Measurements from ENCODE around the gene EN1. TPM values are rescaled to one million over a fixed set of nuclear protein-coding genes. Genes with fewer than 3 reads are reported as not detected.

The EN1 gene
- total and polyA plus RNA-seq, 2 of the 13 experiments (the other 11 are each of a cell fraction or from before 2014, with no cell fraction given) = not detected

GRCh38 chr2:118864207-118864606, 16.8 kb upstream of the EN1 start:
- Histone ChIP-seq H3K9me3 (ENCODE audit: low read length) (no peaks in the 10 kb centered on the region), H3K4me2 (ENCODE audit: low read depth, low read length) (no peak overlapping the region), H3K79me2 (ENCODE audit: insufficient read depth, low read length) (no peaks in the 10 kb centered on the region), H4K20me1 (ENCODE audit: insufficient read depth, low read length) (no peaks in the 10 kb centered on the region), H3K4me3 (replicated peaks in 1 of 3; ENCODE audit: insufficient read depth in 1 of 3, low read depth in 2 of 3, low read length in 3 of 3) (no peak overlapping the region), H3K36me3 (replicated peaks in 1 of 2; ENCODE audit: control insufficient read depth in 1 of 2, insufficient read depth in 2 of 2, low read length in 2 of 2) (no peaks in the 10 kb centered on the region), H3K9ac (ENCODE audit: insufficient read depth, low read depth, low read length) (no peak overlapping the region), H3K4me1 (ENCODE audit: insufficient read depth, low read length) (no peaks in the 10 kb centered on the region), H2AFZ (ENCODE audit: low read length) (no peak overlapping the region), H3K27me3 (ENCODE audit: control insufficient read depth in 1 of 2, insufficient read depth in 2 of 2, low read length in 2 of 2) (peaks cover 4 to 41% of the 10 kb centered on the region in 2 experiments; a peak in 3 of 5 replicates), H3K27ac (ENCODE audit: extremely low read length, insufficient read depth, low read length) (no peak overlapping the region)
- ATAC-seq (no peak), FAIRE-seq (no peak), DNase-seq (ENCODE audit: low spot score) (no peak)
- intact Hi-C loops (cut with micrococcal nuclease; ENCODE audit: unreplicated experiment) = loop anchor here (2.0 to 5.0 kb wide), 3 partner anchors 371 to 817 kb away; no protein-coding TSS in a partner anchor
- TF ChIP-seq ZNF143 (CRISPR knock-in tag; IDR thresholded peaks at IDR 0.05) (no peak), TRAFD1 (CRISPR knock-in tag; IDR thresholded peaks at IDR 0.05; ENCODE audit: borderline replicate concordance) (no peak), RBFOX2 (IDR thresholded peaks at IDR 0.05; ENCODE audit: low read depth, low read length) (no peak), MEIS2 (CRISPR knock-in tag; IDR thresholded peaks at IDR 0.05) (no peak), RNF219 (CRISPR knock-in tag; IDR thresholded peaks at IDR 0.05) (no peak), PAXIP1 (CRISPR knock-in tag; conservative IDR thresholded peaks at IDR 0.05) (no peak), ZFP41 (CRISPR knock-in tag; IDR thresholded peaks at IDR 0.05; ENCODE audit: borderline replicate concordance) (no peak), BCL6 (CRISPR knock-in tag; IDR thresholded peaks at IDR 0.05) (no peak), HOXA5 (CRISPR knock-in tag; IDR thresholded peaks at IDR 0.05) (no peak), GABPB1 (CRISPR knock-in tag; IDR thresholded peaks at IDR 0.05) (no peak), KDM1A (CRISPR knock-in tag; IDR thresholded peaks at IDR 0.05) (no peak), POLR2AphosphoS5 (IDR thresholded peaks at IDR 0.05; ENCODE audit: low read depth, low read length) (no peak), ZNF800 (CRISPR knock-in tag; IDR thresholded peaks at IDR 0.05) (no peak), SALL1 (CRISPR knock-in tag; IDR thresholded peaks at IDR 0.05) (no peak)
- CTCF ChIA-PET (ENCODE audit: low intra/inter-chr PET ratio, low total read pairs) = interaction anchor here (1.2 to 3.2 kb wide), 3 partner anchors 642 to 831 kb away, joined by 3 to 29 read pairs (median 3); no protein-coding TSS in a partner anchor
- no TSS peak for BruUV-seq (replicated peaks)
- 63% methylated on average over 13 of the region's 13 CpGs for WGBS (ENCODE audit: low lambda C conversion rate)
- POLR2A ChIA-PET = no interaction called here
- in situ Hi-C loops (cut with HindIII; ENCODE audit: extremely low pct_ligation_motif_present, low pct_unique_long_range_greater_than_20kb) = loop anchor here (5.0 kb wide), 1 partner anchor 642 kb away; no protein-coding TSS in a partner anchor
